ENCODE data around the gene CHST9. TPM values are rescaled to one million over a fixed set of nuclear protein-coding genes. Genes with fewer than 3 reads are reported as not detected.
"Not testable (repeated sequence)": the region's sequence is repeated elsewhere in the genome, so short reads cannot be mapped to it uniquely, and the experiment has no call there.

Gene CHST9
- total RNA-seq, 1 experiment from 2014 or later = not detected

DNA sequence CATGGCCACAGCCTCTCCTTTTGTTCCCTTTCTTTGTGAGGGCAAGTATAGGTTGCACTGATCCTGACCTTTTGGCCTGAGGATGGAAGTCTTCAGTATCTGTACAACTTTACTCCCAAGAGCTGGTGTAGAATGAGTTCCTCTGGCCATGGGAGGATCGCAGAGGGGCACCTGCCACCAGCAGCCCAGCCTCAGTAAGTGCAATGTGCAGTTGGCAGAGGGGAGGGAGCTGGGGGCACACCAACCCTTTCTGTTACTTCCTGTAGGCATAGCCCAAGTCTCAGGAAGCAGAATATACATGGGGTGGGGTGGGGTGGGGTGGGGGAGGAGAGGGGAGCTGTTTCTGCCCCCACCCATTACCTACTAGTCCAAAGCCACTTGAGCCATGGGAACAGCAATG lies 254.5 kb downstream of the CHST9 start:
- DNase-seq (ENCODE audit: low read depth) = no peak

DNA sequence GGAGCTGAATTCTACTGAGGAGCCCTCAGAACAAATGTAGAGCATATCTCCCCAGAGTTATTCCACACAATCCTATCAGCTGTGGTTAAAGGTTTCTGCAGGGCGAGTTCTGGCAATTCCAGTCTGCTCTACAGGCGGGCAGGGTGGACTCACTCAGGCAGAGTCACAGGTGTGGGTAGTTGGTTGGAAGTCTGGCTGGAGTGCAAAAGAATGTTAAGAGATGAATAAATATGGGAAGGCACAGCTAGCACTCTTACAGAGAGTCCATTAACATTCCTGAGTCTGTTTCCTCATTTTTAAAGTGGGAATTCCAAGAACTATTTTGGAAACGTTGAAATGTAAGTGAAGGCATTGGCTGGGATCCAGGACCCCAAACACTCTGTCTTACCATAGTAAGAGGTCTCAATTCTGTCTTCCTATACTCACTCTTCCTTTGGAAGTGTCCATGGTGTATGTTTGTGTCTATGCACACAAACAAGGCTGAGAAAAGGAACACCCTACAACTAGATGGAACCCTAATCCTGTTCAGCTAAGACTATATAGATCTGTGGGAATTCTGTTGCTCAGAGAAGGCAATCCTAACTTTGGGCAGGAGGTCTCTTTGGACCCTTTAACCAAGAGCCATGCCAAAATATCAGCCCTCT lies 256.3 kb downstream of the CHST9 start:
- no peak for DNase-seq (ENCODE audit: low read depth)

DNA sequence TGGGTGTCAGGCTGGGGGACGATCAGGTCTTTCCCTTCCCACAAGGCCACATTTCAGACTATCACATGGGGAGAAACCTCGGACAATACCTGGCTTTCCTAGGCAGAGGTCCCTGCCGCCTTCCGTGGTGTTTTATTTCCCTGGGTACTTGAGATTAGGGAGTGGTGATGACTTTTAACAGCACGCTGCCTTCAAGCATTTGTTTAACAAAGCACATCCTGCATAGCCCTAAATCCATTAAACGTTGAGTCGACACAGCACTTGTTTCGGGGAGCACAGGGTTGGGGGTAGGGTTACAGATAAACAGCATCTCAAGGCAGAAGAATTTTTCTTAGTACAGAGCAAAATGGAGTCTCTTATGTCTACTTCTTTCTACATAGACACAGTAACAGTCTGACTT lies 257.3 kb downstream of the CHST9 start:
- DNase-seq (ENCODE audit: low read depth) = not testable (repeated sequence)

DNA sequence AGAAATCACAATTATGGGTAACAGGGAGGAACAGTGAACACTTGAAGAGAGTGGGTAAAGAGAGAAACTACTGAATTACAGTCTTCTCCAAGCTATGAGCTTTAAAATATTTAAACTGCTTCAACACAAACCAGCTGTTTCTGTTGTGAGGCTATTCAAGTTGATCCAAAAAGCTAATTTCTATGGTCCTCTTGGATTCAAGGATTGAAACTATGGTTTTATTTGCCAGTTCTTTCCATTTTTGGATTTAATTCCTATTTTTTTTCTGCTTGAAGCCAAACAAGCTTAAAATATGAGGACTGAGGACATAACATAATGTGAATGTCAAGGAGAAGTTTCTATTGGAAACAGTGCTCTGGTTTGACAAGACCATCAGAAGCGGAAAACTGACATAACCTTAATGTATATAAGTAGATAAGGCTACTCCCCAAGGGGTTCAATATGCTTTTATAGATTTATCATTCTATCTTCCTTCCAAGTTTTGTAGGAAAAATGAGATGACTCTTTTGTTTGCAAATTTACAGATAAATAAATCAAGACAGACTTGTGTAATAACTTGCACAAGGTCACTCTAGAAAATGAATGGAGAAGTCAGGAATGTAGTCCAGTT lies 258.9 kb downstream of the CHST9 start:
- DNase-seq (ENCODE audit: low read depth) = no peak

DNA sequence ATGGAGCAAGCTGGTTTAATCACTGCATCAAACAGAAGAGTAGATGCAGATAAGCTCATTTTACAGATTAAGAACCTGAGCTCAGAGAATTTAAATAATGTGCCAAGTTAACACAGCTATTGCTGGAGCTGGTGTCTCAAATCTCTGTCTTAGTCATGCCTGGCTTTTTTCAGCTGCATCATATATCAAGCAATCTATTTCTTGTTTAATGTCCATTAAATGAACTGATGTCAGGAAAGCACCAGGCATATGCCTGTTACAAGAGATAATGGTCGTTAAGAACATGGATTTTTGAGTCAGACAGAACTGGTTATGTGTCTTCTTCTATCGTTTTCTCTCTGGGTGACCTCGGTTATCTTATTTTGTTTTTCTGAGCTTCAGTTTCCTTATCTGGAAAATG lies 259.8 kb downstream of the CHST9 start:
- no peak for DNase-seq (ENCODE audit: low read depth)

DNA sequence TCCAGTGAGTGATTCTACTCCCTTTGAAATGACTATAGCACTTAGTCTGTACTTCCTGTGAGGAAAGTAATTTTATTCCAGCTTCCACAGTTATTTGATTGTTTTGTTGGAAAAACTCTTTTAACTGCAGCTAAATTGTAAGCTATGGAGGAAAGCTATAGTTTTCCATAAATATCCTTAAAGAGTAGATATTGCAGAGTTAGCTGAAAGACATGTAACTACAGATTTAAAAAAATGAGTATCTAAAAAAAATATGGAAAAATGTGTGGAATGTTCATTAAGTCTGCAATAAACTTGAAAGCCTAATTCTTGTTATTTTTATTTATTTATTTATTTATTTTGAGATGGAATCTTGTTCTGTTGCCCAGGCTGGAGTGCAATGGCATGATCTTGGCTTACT lies 262.8 kb downstream of the CHST9 start:
- DNase-seq (ENCODE audit: low read depth) = no peak

DNA sequence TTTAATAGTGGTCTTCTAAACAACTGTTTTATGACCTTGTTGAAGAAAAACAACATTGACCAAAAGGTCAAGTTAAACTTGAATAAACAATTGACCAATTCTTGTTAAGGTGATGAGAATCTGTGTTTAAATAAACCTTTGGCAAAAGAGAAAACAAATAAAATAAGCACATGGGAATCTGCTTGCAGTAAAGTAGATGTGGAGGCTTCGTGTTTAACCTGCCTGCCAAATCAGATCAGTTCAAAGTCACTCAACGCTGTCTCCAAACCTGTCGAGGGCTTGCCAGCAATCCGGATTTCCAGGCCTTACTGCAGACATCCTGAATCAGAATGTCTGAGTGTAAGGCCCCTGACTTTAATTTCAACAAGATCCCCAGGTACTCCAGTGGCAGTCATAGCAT lies 264.5 kb downstream of the CHST9 start:
- no peak for DNase-seq (ENCODE audit: low read depth)

DNA sequence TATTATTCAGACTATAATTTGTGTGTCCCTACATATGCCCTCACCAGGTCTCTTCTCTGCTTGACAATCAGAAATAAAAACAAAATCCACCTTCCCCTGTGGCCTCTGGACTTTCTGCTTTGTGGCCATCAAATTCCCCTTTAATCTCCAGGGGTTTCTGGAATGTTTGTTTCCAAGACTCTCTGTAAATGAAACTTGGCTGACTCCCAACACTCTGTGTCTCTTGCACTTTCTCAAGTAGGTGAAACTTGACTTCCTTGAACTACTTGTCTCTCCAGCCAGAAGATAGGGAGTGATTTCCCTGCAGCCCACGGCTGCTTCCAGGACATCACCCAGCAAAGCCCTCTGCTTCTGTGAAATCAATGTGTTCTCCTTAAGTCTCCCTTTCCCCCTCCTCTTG lies 265.5 kb downstream of the CHST9 start:
- DNase-seq (ENCODE audit: low read depth) = no peak

DNA sequence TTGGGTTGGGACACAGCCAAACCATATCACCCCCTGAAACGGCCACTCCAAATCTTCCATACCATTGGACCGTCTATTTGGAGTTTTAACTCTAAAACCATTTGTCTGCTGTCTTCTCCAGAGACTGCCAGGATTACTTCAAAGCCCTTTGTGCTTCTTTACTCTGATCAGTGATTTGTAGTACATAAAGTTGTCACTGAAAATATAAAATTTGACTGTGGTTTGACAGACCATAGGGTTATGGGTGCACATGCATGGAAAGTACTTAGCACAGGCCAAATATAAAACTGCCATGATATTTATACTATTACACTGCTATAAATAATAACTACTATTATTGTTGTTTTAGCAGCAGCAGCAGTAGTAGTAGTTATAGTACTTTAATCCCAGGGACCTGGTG lies 265.9 kb downstream of the CHST9 start:
- DNase-seq (ENCODE audit: low read depth) = no peak

DNA sequence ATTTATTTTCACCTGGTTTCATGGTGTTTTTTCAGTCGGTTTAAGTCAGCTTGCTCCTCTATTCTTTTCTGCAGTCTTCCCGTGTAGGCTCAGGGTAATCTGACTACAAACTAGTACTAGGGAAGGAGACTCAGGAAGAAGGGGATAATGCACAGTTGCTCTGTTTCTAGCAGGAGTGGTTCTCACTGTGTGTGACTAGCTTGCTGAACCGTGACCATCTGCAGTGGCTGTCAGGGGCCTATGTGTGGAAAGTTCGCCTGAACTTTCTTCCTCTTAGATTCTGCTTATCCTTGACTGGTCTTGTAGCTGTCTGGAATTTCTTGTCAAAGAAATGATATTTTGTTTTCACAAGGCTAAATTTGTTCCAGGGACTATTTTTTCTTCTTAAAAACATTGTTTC lies 273.3 kb downstream of the CHST9 start:
- DNase-seq (ENCODE audit: low read depth) = no peak

DNA sequence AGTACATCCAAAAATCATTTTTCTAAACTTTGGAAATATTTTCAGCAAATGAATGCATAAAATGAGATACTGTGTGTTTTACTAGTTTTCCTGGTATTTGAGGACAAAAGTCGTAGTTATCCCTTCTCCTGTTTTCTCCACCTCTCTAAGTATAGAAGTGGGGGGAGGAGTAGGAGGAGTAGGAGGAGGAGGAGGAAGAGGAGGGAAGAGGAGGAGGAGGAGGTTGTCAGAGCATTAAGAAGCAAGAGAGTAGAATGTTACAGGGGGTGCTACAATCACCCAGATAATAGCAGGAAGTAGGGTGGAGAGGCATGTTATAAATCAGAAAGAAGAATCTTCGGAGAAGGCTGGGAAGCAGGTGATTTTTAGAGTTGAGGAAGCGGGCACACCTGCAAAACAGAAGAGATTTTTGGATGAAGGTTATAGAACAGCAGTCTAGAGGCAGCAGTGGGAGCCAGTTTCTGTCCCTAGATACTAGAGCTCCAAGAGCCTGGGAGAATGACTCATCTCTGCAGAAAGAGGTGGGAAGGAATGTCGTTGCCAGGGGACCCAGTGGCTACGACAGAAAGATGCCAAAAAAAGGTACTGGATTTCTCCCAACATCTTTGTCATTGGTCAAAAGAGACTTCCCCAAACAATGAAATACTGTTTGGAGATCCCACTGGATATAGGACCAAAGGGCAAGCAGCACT lies 275.4 kb downstream of the CHST9 start:
- DNase-seq (ENCODE audit: low read depth) = no peak

DNA sequence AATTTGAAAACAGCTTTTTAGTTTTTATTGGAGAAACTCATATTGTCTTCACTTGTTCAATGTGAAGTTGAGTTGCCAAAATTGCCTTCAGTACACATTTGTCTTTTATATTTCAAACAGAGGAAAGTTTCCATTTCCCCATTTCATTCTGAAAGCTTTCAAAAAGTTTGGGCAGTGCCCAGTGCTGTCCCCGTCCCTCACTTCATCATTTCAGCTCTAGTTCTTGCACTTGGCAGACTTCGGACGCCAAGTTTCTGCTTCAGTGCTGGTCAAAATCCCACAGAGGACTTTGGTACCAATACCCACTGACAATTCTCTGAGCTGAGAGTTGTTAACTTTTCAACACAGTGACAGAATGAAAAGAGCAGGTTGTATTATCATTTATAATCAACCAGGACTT lies 276.2 kb downstream of the CHST9 start:
- DNase-seq (ENCODE audit: low read depth) = no peak

DNA sequence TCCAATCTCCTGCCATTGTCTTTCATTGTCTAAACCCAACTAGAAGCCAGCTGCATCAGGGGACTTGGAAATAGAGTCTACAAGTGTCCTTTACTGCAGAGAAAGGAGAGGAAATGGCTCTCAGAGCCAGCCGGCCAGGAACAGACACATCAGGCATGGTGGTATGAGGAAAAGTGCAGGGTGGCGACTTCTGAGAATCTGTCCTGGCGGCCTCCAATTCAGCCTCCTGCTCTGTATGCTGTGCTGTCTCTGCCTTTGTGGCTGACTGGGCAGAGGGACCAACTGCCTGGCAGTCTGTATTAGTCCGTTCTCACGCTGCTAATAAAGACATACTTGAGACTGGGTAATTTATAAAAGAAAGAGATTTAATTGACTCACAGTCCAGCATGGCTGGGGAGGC lies 282.8 kb downstream of the CHST9 start:
- DNase-seq (ENCODE audit: low read depth) = no peak

DNA sequence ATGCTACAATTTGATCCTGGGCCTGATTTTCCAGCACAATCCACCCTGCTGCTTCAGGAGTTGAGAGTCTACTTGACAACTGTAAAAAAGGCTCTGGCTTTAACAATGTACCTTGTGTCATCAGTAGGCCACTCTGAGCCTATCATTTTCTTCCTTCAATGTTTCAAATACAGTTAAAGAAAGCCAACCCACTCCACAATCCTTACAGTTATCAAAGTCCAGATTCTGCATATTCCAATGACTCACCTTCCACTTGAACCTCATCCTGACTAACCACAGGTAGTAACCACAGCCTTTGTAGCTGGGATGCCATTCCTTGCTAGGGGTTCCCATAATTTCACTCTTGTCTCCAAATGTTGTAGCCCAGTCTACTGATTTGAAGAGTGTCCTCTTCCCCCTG lies 284.1 kb downstream of the CHST9 start:
- DNase-seq (ENCODE audit: low read depth) = no peak

DNA sequence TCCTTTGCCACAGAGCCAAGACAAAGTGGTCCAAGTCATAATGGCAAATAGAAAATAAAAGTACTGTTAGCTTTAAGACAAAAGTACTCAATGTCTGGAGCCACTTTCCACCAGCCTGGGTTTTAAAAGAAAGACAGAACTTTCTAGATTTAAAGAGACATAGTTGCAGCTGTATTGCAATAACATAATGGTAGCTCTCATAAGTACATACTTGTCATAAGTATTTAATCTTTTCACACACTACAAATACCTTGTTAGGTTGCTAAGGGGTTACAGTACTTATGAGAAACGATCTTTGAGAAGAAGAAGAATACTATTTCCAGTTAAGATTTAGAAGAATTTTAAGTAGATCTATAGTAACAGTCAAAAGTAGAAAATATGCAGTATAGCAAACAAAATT lies 290.7 kb downstream of the CHST9 start:
- DNase-seq (ENCODE audit: low read depth) = no peak

DNA sequence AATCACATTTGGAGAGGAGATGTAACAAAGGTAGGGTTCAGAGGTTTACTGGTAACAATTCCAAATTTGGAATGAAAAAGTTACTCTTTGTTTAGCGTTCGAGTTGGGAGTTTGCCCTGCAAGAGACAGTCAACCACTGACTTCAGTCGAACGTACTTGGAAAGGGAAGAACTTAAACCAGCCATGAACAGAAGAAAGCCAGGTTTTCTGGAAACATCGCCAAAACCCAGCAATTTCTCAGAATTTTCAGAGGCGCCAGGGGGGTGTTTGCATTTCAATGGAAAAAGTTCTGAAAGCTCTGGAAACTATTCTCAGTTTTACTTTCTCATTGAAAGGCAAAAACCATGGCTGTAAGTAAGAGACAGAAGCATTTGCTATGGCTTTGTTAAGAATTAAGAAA lies 291.1 kb downstream of the CHST9 start:
- DNase-seq (ENCODE audit: low read depth) = no peak

DNA sequence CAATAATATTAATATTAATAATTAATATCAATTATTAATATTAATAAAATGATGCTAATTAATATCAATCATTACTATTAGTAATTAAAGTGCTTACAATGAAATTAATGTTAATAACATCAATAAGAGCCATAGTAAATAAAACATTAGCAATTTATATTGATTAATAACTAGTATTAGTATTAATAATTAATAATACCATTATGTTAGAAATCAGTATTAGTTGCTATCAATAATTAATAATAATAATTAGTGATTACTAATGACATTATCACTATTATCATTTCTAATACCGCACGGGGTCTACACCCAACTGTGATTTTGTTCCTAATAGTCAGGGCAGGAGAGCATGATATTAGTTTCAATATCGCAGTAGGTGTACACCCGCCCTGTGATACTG lies 296.8 kb downstream of the CHST9 start:
- DNase-seq (ENCODE audit: low read depth) = no peak

DNA sequence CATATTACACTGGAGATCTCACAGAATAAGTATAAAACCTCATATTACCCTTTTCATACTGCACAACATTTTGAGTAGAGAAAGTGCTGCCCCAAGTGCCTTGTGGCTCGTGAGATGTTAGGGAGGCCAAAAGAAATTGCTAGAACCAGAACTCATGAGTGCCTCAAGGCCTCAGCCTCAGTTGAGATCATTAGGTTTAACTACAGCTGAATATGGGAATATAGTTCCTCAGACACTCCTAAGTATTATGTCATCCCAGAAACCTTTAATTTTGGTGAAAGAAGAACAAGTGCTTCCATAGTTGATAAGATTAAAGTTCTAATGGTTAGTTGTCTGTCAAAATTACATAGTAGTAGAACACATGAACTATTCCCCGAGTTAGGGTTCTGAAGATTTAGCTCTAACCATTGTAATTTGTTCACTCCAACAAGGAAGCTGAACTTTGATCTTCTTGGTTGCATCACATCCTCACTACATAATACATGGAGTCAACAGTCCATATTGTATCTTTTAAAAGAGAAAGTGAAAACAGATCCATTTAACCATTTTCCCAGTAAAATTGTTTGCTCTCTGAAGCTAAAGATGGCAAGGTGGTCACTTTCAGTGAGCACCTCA lies 310.0 kb downstream of the CHST9 start:
- no peak for DNase-seq (ENCODE audit: low read depth)

DNA sequence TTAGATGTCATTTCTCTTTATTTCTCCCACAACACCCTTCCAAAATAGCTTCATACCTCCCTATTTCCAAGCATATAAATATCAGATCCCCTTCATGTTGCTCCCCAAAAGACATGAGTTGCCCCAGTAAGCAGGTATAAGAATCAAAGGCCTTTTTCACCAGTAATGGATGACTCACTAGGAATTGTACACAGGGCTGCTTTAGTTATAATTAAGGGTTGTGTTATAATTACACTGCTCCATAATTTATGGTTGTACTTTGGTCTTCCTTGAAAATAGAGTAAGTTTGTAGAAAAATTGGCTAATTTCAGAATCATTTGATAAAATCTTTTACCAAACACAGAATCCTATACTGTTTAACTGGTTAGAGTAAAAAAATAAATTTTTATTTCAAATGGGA lies 310.8 kb downstream of the CHST9 start:
- no peak for DNase-seq (ENCODE audit: low read depth)

DNA sequence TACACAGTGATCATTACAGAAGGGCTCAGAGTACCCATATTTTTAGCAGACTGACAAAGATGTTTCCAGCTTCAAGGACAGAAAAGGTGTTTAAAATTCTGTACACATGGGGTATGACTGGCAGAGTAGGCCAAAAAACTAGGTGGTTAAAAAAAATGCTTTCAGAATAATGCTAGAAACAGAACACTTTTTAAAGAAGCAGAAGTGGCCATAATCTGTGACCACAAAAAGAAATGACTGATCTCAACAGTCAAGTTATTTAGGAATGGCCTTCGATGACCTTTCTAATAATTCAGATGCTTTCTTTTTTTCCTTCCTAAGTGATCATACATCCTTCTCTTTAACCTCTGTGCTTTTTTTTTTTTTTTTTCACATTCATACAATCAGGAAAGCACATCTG lies 315.5 kb downstream of the CHST9 start:
- no peak for DNase-seq (ENCODE audit: low read depth)

DNA sequence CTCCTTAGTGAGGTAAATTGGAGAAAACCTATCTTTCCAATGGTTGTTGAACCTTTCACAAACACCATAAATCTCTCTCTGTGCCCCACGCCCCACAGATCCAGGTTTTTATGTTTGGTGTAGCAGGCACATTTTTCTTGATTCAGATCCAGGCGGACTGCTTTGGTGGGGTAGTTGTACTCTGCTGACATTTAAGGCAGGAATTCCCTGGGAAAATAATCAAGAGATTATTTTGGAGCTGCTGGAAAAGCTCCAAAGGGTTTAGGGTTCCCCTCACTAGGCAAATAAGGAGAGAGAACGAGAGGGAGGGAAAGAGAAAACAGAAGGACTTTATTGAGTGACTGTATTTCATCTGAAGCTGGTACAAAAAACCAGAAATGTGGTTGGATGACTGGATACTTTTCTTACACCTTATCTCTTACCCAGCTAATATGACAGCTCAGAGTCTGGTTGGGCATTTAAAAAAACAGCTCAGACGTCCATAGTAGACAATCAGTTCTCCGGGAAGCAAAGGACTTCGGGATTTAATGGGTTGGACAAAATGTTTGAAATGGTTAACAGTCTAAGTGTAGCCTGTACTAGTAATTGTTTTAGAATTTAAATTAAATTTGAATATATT lies 316.0 kb downstream of the CHST9 start:
- DNase-seq (ENCODE audit: low read depth) = no peak

DNA sequence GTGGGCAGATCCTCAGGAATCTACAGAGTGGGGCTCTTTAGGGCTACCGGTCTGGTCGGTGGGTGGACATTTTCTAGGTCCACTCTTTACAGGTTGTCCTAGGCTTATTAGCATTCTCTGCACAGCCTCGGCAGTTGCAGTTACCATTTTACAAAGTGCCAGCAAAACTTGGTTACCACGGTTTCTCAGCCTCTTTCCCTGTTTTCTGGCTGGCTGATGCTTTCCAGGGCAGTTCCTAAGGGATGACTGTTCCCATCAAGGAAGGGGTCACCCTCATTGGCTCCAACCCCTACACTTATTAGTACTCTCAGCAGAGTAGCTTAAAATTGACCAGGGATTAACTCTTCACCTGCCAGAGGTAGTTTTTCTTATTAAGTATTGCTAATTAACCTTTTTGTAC lies 317.6 kb downstream of the CHST9 start:
- DNase-seq (ENCODE audit: low read depth) = no peak

DNA sequence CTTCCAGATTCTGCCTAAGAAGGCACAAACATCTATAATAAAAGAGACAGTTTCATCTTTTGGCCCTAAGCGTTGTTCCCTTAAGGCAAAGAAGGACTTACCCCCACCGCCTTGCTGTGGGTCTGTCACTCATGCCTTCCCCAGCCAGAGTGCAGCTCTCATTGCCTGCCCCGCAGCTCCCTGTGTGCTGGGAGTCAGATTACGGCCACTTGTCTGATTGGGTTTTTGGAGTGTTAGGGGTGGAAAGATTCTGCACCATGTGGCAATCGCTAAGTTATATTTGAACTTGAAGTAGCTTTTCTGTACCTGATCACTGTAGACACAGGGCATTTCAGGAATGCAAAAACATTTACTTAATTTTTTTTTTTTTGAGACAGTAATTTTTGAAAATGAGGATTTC lies 319.6 kb downstream of the CHST9 start, which contains the start of gene AQP4:
Gene AQP4, minus strand, starts transcription at position 151 of the 400 bp plus-strand sequence. Its CDS starts 18 bp downstream, at position 133.
- DNase-seq (ENCODE audit: low read depth) = no peak

Measured in RPMI7951 (cell line).